GM23248 (cell line): ENCODE data around the gene PTAR1. TPM values are rescaled to one million over a fixed set of nuclear protein-coding genes. Genes with fewer than 3 reads are reported as not detected.

Source experiments
- DNase-seq: peaks from one replicate; pipeline ENCODE4 v3.0.0-alpha.2; 2015
- H2AFZ ChIP-seq: fragments of 200-600 bp; sonication (generic); 2 replicates; pipeline ENCODE4 v1.6.1; 2016; ENCODE audit warnings: antibody characterized with exemption
- H3F3A ChIP-seq: fragments of 200-600 bp; sonication (generic); 2 replicates; pipeline ENCODE4 v1.6.1; 2016; ENCODE audit warnings: mild to moderate bottlenecking, antibody characterized with exemption, mixed run types; ENCODE audit not compliant: insufficient read depth
- H3K27ac ChIP-seq: fragments of 200-600 bp; sonication (generic); 2 replicates; pipeline ENCODE4 v1.5.1; 2016; ENCODE audit warnings: mild to moderate bottlenecking
- H3K27me3 ChIP-seq: fragments of 200-600 bp; sonication (generic); replicated peaks from 2 replicates; pipeline ENCODE4 v1.6.1; 2016; ENCODE audit warnings: mild to moderate bottlenecking; ENCODE audit not compliant: insufficient read depth
- H3K36me3 ChIP-seq: fragments of 200-600 bp; sonication (generic); 2 replicates; pipeline ENCODE4 v1.6.1; 2016; ENCODE audit warnings: low read depth, mild to moderate bottlenecking
- H3K4me1 ChIP-seq: fragments of 200-600 bp; sonication (generic); 2 replicates; pipeline ENCODE4 v1.6.1; 2016; ENCODE audit warnings: mild to moderate bottlenecking; ENCODE audit not compliant: insufficient read depth
- H3K4me2 ChIP-seq: fragments of 200-600 bp; sonication (generic); one replicate; pipeline ENCODE4 v1.6.1; 2016; ENCODE audit warnings: mild to moderate bottlenecking; ENCODE audit not compliant: unreplicated experiment
- H3K4me3 ChIP-seq: fragments of 200-600 bp; sonication (generic); 2 replicates; pipeline ENCODE4 v1.5.1; 2016; ENCODE audit warnings: mild to moderate bottlenecking
- H3K79me2 ChIP-seq: fragments of 200-600 bp; sonication (generic); 2 replicates; pipeline ENCODE4 v1.6.1; 2016; ENCODE audit warnings: mild to moderate bottlenecking; ENCODE audit not compliant: insufficient read depth
- H3K9ac ChIP-seq: fragments of 200-600 bp; sonication (generic); 2 replicates; pipeline ENCODE4 v1.6.1; 2016; ENCODE audit warnings: mild to moderate bottlenecking
- H3K9me2 ChIP-seq: fragments of 200-600 bp; sonication (generic); 2 replicates; pipeline ENCODE4 v1.6.1; 2016; ENCODE audit warnings: mixed run types, mild to moderate bottlenecking, moderate library complexity; ENCODE audit not compliant: insufficient read depth
- H3K9me3 ChIP-seq: fragments of 200-600 bp; sonication (generic); one replicate; pipeline ENCODE4 v1.6.1; 2017; ENCODE audit warnings: low read depth
- H4K20me1 ChIP-seq: fragments of 200-600 bp; sonication (generic); 2 replicates; pipeline ENCODE4 v1.6.0; 2016; ENCODE audit not compliant: insufficient read depth
- EZH2 ChIP-seq: fragments of 200-600 bp; sonication (generic); IDR thresholded peaks from 2 replicates; pipeline ENCODE4 v1.6.1; 2018; ENCODE audit warnings: antibody characterized with exemption, mild to moderate bottlenecking; ENCODE audit not compliant: insufficient read depth, poor library complexity, severe bottlenecking
- EZH2phosphoT487 ChIP-seq: fragments of 200-600 bp; sonication (generic); IDR thresholded peaks from 2 replicates; pipeline ENCODE4 v1.6.1; 2018; ENCODE audit warnings: antibody characterized with exemption, moderate library complexity, mild to moderate bottlenecking, low read depth; ENCODE audit not compliant: insufficient read depth
- WGBS, 2 experiments: methylation state at CpG; one replicate each; pipeline ENCODE4 v1.1.6; 2015 to 2017; ENCODE audit warnings: low lambda C conversion rate in 2 of 2, low coverage in 1 of 2; ENCODE audit errors: missing lambda C conversion rate in 2 of 2; 5-methylcytosine and 5-hydroxymethylcytosine counted together
- in situ Hi-C: fragments of 300-500 bp; cut with MboI; formaldehyde crosslinking; loops from 2 replicates; pipeline ENCODE4 v1.15.0; 2020
- polyA plus RNA-seq: library from polyadenylated mRNA; unstranded; fragments of >200 nt; fragmentation: Nextera tagmentation; extraction: Ambion mirVana; gene quantifications from 2 replicates; pipeline ENCODE4 v1.2.1, GENCODE V29; 2016
- total RNA-seq: library from RNA; depleted of rRNA; stranded (reverse); fragments of >200 nt; shearing (Covaris generic); gene quantifications from 2 replicates; pipeline ENCODE4 v1.2.3, GENCODE V29; 2014

PTAR1 gene
- total and polyA plus RNA-seq, 2 experiments from 2014 or later = 10.8 to 57.9 TPM

DNA sequence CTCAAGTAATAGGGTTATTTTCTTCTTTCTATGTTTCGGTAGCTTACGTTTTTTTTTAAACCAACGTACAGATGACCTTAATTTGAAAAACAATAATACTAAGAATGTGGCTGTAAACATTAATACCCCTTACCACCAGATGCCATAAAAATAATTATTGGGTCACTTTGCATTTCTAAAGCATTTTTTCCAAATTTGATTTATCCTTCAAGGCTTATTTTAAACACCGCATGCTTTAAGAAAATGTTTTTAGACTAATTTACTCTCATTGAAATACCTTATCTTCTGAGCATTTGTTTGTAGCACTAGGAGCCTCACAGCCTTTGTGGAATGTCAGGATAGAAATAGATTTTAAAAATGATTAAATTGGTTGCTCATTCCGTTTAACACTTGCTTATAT lies 81.9 kb downstream of the PTAR1 start:
- 76 to 81% methylated on average over 5 of the region's 5 CpGs for WGBS, 2 experiments
- no peak overlapping the region for H3K4me3 ChIP-seq
- H3K27me3 ChIP-seq = no peaks in the 10 kb centered on the region
- peaks cover 27% of the 10 kb centered on the region for H3F3A ChIP-seq
- no peak overlapping the region for H3K4me2 ChIP-seq
- in situ Hi-C loops = no loop called here
- no peak overlapping the region for H2AFZ ChIP-seq
- H3K9me2 ChIP-seq = no peaks in the 10 kb centered on the region
- H3K9me3 ChIP-seq = no peaks in the 10 kb centered on the region
- H3K27ac ChIP-seq = no peak overlapping the region
- no peaks in the 10 kb centered on the region for H3K36me3 ChIP-seq
- DNase-seq = no peak
- no peaks in the 10 kb centered on the region for H4K20me1 ChIP-seq
- peaks cover 29% of the 10 kb centered on the region for H3K4me1 ChIP-seq
- no peaks in the 10 kb centered on the region for H3K79me2 ChIP-seq
- TF ChIP-seq EZH2phosphoT487 (no peak), EZH2 (no peak)
- no peak overlapping the region for H3K9ac ChIP-seq

DNA sequence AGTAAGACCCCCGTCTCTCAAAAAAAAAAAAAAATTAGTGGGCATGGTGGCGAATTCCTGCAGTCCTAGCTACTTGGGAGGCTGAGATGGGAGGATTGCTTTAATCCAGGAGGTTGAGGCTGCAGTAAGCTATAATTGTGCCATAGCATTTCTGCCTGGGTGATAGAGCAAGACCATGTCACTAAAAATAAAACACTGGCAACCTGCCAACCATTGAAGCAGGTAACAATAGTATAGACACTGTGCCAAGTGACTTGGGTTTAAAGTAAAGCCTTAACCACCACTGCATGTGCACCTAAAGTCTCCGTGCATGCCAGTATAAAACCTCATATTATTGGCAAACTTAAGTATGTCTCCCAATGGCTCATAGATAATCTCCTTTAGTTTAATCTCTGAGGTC lies 84.2 kb downstream of the PTAR1 start:
- no peak for DNase-seq
- H3K9me2 ChIP-seq = no peaks in the 10 kb centered on the region
- H3K36me3 ChIP-seq = no peaks in the 10 kb centered on the region
- H3K9me3 ChIP-seq = no peaks in the 10 kb centered on the region
- peaks cover 29% of the 10 kb centered on the region for H3K4me1 ChIP-seq
- H3K27ac ChIP-seq = peak overlapping the region; percentile 60
- peak overlapping the region; percentile 18 for H3K4me3 ChIP-seq
- no peaks in the 10 kb centered on the region for H4K20me1 ChIP-seq
- WGBS, 2 experiments = 90 to 94% methylated on average over 3 of the region's 3 CpGs
- H2AFZ ChIP-seq = 0 out of 2 replicates have a peak overlapping the region, but pooled peaks have one; percentile 14
- no peaks in the 10 kb centered on the region for H3K79me2 ChIP-seq
- H3K4me2 ChIP-seq = peak overlapping the region; percentile 48
- no peaks in the 10 kb centered on the region for H3K27me3 ChIP-seq
- peaks cover 27% of the 10 kb centered on the region for H3F3A ChIP-seq
- TF ChIP-seq EZH2 (no peak), EZH2phosphoT487 (no peak)
- in situ Hi-C loops = no loop called here
- H3K9ac ChIP-seq = no peak overlapping the region

DNA sequence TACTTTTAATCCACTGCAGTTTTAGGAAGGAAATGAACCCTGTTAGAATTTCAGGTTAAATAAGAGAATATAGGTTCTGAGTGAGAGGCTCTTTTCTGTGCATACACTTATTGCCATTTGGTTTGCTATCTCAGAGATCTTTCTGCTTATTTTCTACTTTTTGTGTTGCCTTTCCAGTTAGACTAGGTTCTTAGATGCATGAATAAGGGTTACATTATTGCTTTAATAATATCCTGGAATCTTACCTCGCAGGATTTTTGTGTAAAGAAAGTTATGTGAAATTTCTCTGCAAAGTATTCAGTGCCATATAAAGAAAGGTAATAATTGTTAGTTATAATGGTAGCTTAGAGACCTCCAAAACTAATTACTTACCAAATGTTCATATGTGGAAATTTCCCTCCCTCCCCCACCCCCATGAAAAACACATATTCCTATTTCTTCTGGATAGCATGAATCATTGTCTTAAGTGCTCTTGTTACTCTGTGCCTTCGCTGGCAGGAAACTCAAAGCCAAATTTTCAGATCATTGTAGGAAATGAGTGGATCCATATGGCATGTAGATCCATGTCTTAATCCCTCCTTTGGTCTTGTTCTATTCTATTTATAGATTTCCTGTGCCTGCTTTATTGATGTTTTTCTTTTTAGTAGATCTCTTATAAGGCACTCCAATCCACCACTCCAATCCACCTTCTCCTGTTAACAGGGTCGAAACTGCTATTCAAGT lies 84.9 kb downstream of the PTAR1 start:
- Histone ChIP-seq H3F3A (peaks cover 27% of the 10 kb centered on the region), H3K36me3 (no peaks in the 10 kb centered on the region), H3K4me3 (peak overlapping the region; percentile 18), H3K9me2 (no peaks in the 10 kb centered on the region), H3K9ac (no peak overlapping the region), H2AFZ (peak overlapping the region; percentile 61), H3K27ac (peak overlapping the region; percentile 60), H3K27me3 (no peaks in the 10 kb centered on the region), H3K4me2 (peak overlapping the region; percentile 48), H4K20me1 (no peaks in the 10 kb centered on the region), H3K9me3 (no peaks in the 10 kb centered on the region), H3K79me2 (peaks cover under 1% of the 10 kb centered on the region; the same call in 1 of the 2 replicates), H3K4me1 (peaks cover 29% of the 10 kb centered on the region)
- in situ Hi-C loops = no loop called here
- TF ChIP-seq EZH2 = no peak
- TF ChIP-seq EZH2phosphoT487 = no peak
- WGBS, 2 experiments = 30 to 41% methylated on average over 3 of the region's 3 CpGs
- DNase-seq = peak; percentile 90

DNA sequence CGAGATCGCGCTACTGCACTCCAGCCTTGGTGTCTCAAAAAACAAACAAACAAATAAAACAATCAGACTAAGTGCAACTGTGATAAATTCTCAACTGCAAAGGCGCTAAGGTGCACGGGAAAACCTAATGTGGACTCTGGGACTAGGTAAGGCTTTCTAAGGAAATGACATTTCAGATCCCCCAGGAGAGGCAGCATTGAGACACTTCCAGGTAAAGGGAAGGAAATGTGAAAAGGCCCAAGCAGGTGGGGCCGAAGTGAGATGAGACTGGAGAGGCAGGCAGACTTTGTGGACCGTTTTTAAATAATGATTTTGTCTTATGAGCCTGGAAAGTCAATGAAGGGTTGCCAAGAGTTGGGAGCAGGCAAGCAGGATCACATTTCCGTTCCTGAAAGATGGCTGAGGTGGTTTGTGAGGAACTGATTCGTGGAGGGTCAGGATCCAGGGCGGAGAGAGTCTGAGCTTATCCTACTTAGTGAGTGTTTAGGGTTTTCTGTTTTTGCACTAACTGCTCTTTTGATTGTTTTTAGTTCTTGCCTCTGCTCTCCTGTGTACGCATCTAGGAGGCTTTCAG lies 85.6 kb downstream of the PTAR1 start:
- in situ Hi-C loops = no loop called here
- H3K27ac ChIP-seq = no peak overlapping the region
- no peaks in the 10 kb centered on the region for H3K9me2 ChIP-seq
- 86 to 89% methylated on average over 11 of the region's 11 CpGs for WGBS, 2 experiments
- no peak overlapping the region for H3K4me3 ChIP-seq
- peak overlapping the region; percentile 61 for H2AFZ ChIP-seq
- peaks cover 4% of the 10 kb centered on the region; the same call in 1 of the 2 replicates for H3K79me2 ChIP-seq
- peaks cover 27% of the 10 kb centered on the region for H3F3A ChIP-seq
- H4K20me1 ChIP-seq = no peaks in the 10 kb centered on the region
- no peaks in the 10 kb centered on the region for H3K9me3 ChIP-seq
- peak overlapping the region; percentile 48 for H3K4me2 ChIP-seq
- no peaks in the 10 kb centered on the region for H3K27me3 ChIP-seq
- TF ChIP-seq EZH2 = no peak
- TF ChIP-seq EZH2phosphoT487 = no peak
- H3K4me1 ChIP-seq = peaks cover 27% of the 10 kb centered on the region
- no peak for DNase-seq
- no peaks in the 10 kb centered on the region for H3K36me3 ChIP-seq
- no peak overlapping the region for H3K9ac ChIP-seq
